Skin epidermis (tissue), 12 donors: Measurements from ENCODE around the gene PDE4A.

Experiments
- H3K27ac ChIP-seq, 21 experiments: fragments of 200-600 bp; sonication (generic) in 11 of 21; one replicate each; pipeline ENCODE4 v1.5.0; 2020; ENCODE audit warnings: mild to moderate bottlenecking in 3 of 21, inconsistent platforms in 2 of 21, moderate library complexity in 2 of 21
- H3K4me3 ChIP-seq, 7 experiments: fragments of 200-600 bp; sonication (generic) in 2 of 7; one replicate each; pipeline ENCODE4 v1.5.0; 2020; ENCODE audit warnings: inconsistent platforms in 2 of 7, mild to moderate bottlenecking in 2 of 7, moderate library complexity in 1 of 7

PDE4A gene

DNA sequence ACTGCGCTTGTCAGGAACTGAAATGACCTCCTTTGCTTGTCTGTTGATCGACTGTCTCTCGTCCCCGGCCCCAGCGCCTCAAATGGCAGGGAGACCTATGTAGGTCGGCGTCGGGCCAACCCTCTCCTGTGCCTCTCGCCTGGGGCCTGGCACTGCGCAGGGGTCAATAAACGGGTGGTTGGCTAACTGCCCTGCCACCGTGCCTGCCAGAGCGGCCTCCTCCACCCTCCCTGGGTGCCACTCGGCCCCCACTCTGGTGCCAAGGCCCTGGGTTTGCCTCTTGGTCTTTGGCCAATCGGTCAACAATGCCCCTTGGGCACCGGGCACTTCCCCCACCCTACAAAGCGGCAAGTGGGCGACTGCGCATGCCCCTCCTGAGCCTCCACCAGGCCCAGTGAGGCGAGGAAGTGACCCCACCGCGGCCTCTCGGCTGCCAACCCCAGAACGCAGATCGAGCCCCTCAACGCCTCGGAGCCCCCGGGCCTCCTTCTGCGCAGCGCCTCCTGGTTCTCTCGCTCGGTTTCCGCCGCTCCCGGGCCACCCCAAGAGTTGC, 81.7 kb downstream of the PDE4A start:
- peak overlapping the region; percentile 95 to 100 (median 98) for H3K27ac ChIP-seq

DNA sequence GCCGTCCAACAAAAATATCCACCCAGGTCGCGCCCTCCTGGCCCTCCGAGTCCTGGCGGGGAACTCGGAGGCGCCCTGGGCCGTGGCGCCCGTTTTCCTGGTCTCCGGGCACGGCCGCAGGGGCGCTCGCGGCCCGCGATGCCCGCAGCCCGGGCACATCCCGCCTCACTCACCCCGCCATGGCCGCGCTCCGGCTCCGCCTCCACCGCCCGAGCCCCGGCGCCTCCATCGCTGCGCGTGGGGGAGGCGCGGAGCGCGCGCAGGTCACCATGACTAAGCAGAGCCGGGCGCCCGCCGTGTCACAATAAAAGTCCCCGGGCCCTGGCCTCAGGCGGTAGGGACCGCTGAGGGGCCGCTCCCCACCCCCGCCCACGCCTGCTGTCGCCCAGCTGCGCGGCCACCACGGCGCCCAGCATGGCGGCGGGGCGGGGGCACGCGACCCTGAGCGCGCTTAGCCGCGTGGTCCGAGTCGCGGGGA, 82.2 kb downstream of the PDE4A start:
- peak overlapping the region; percentile 95 to 100 (median 98) for H3K27ac ChIP-seq
- peak overlapping the region; percentile 62 to 92 (median 87) for H3K4me3 ChIP-seq

More for the DNA sequence above, 81.7 kb downstream of the PDE4A start:
- peak overlapping the region; percentile 62 to 92 (median 87) for H3K4me3 ChIP-seq

DNA sequence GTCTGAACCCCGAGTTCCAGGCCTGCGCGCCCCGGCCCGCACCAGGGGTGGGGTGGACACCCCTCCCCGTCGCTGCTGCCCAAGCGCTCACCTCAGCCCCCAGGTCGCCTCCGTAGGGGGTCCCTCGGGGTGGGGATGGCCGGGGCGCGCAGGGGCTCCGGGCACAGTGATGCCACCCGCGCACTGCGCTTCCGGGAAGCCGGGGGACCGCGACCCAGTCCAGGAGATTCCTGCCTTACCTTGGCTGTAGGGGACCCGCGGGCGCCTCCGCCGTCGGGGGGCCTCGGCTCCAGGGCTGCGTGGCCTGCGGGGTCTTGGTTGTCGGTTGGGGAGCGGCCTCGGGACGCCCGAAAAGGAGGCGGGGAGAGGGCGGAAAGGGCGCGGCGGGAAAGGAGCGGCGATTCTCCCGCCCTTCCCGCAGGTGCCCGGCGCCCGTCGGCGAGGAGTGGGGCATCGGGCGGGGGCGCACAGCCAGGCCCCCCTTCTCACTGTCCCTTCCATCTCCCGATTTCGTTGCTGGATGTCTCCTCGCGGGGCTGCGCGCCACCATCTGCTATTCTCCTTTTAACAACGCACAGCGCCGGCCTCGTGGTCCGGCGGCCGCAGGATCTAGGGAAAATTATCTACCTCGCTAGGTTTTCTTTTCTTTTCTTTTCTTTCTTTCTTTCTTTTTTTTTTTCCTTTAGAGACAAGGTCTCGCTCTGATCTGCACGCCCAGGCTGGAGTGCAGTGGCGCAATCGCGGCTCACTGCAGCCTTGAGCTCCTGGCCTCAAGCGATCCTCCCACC, 82.9 kb downstream of the PDE4A start, which contains the start of gene KEAP1:
TSS of gene KEAP1 (minus strand) at position 355 of the 788 bp plus-strand sequence. CDS start 3,323 bp downstream, outside the sequence.
- H3K27ac ChIP-seq: peak within 1 kb of the TSS; percentile 95 to 100 (median 98)
- H3K4me3 ChIP-seq: peak within 1 kb of the TSS; percentile 62 to 92 (median 87)

DNA sequence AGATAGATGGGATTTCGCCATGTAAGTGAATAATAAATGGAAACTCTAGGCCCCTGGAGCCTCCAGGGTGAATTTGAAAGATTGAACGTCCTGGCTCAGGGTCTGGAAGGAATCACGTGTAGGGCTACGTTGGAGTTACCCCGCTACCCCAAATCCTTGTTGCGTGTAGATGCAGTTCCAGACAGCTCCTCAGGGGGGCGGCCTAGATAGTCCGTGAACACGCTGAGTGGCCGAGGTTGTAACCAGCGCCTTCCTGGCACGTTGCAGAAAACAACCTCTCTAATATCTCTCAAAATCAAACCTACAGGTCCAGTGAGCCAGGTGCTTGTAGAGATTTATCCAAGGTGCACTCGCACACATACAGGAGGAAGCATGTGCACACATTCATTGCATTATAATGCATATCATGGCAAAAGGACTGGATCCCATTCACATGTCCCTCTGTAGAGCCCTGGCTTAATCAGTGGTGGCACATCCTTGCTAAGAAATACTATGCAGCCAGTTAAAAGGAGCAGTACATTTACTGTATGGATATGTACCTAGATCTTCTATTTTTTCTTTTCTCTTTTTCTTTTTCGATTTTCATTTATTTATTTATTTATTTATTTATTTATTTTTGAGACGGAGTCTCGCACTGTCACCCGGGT, 85.4 kb downstream of the PDE4A start:
- H3K27ac ChIP-seq: no peak overlapping the region
- no peak overlapping the region for H3K4me3 ChIP-seq

DNA sequence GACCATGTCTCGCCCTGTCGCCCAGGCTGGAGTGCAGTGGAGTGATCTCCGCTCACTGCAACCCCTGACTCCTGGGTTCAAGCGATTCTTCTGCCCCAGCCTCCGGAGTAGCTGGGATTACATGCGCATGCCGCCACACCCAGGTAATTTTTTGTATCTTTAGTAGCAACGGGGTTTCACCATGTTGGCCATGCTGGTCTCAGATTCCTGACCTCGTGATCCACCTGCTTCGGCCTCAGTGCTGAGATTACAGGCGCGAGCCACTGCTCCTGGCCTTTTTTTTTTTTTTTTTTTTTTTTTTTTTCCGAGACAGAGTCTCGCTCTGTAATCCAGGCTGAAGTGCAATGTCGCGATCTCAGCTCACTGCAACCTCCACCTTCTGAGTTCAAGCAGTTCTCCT, 87.7 kb downstream of the PDE4A start:
- Histone ChIP-seq H3K4me3 (no peak overlapping the region), H3K27ac (no peak overlapping the region)

DNA sequence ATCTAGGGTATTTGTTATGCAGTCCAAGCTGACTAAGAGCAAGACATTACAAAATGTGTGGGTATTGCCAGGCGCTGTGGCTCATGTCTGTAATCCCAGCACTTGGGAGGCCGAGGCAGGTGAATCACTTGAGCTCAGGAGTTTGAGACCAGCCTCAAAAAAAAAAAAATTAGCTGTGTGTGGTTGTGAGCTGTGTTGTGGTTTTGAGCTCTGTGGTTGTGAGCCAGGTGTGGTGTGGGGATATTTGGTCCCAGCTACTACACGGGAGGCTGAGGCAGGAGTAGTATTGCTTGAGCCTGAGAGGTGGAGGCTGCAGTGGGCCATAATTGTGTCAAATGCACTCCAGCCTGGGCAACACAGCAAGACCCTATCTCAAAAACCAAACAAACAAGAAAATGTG, 88.4 kb downstream of the PDE4A start:
- Histone ChIP-seq H3K4me3 (no peak overlapping the region), H3K27ac (no peak overlapping the region)

DNA sequence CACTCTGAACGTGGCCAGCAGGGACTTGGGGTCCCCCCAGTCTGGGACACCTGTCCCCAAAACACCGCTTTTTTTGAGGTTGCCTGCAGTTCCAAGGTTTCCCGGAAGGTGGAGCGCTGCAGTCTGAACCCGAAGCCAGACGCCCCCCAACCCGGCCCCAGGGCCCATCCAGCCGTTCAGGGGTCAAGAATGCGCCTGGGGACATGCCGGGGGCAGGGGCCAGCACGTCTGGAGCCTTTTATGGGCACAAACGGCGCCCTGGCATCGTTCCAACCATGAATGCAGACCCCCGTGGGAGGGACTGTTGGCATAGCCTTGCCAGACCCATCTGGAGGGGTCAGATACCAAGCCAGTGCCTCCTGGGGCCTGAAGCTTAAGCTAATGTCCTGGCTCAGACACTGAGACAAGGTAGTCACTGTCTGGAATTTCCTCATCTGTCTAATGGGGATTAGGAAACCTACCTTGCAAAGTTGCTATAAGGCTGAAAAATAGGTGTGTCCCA, 90.0 kb downstream of the PDE4A start:
- no peak overlapping the region for H3K4me3 ChIP-seq
- H3K27ac ChIP-seq: peak overlapping the region in 8 of 21 experiments; percentile 16 to 70 (median 48)

DNA sequence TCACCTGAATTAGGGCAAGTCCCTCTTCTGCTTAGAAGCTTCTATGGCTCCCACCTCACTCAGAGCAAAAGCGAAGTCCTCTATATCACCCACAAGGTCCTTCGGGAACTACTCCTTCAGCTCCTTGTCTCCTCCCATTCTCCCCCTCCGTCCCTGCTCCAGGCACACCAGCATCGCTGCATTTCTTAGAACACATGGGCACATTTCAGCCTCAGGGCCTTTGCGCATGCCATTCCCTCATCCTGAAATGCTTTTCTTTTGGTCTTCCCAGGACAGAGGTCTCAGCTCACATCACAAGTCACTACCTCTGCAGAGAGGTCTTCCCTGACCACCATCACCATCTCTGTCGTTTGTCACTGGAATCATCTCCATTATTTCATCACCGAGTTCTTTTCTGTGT, 92.9 kb downstream of the PDE4A start:
- no peak overlapping the region for H3K4me3 ChIP-seq
- no peak overlapping the region for H3K27ac ChIP-seq

DNA sequence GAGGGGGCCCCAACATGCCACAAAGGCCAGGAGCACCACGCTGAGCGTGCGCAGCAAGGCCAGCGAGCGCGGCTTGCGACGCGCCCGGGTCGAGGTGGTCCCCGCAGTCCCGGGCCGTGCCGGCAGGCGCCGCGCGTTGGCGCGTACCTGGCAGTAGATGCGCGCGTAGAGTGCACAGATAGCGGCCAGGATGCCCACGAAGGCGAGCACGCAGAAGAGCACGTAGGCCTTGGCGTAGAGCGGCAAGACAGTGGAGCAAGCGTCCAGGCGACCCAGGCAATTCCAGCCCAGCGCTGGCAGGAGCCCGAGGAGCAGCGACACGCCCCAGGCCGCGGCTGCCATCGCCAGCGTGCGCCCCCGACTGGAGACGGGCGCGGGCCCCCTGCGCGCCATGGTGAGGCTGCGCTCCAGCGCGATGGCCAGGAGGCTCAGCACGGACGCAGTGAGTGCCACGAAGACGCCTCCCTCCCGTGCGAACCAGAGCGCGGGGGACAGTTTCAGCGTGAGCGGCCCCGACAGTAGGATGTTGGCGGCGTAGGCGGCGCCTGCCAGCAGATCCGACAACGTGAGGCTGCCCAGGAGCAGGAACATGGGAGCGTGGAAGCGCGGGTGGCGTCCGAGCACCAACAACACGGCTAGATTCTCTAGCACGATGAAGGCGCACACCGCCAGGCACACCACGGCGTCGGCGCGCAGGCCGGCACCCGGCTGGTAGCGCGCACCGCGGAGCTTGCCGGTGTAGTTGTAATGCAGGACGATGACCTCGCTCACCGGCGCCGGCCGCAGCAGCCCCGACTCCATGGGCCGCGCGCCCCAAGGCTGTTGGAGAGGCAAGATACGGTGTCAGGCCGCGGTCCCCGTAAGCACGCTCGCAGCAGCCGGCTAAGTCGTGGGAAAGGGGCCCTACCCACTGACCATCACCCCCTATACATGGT, 94.1 kb downstream of the PDE4A start:
- H3K27ac ChIP-seq: no peak overlapping the region
- peak overlapping the region in 2 of 7 experiments; percentile 5 to 60 for H3K4me3 ChIP-seq

DNA sequence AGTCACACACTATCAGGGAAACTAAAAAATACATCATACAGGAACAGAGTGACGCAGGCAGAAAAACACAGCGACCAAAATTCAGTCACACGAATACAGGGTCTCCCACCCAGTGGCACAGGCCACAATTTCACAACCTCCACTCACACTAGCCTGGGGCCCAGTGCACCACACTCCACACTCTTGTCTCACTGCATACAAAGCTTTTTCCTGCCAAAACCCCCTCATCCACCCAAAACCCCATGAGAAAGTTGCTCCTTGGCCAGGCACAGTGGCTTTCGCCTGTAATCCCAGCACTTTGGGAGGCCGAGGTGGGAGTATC, 95.7 kb downstream of the PDE4A start:
- Histone ChIP-seq H3K4me3 (peak overlapping the region; percentile 17 to 64 (median 45)), H3K27ac (peak overlapping the region in 13 of 21 experiments; percentile 40 to 91 (median 81))

DNA sequence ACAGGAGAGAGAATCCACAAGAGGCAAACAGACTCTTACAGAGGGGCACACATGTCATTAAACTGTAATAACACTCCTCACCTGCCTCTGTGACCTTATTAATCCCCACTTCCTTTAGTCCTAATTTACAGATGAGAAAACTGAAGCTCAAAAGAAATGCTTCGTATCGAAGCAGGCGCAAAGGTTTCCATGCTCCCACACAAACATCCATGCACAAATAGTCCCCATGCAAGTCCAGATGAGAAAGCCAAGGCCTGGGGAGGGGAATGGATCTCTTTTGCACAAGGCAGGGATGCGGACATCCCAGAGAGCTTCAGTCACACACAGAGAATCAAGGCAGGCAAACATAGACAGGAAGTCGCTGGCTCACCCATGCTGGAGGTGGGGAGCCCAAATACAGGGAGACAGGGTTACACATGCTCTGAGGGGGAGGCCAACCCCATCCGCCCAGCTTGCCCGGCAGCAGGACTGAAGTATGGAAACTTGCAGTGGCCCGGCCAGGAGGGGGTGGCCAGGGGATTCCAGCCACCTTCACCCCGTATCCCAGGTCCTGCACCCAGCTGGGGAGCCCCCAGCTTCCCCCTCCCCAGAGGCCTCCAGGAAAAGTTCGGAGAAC, 96.4 kb downstream of the PDE4A start:
- peak overlapping the region; percentile 42 to 64 (median 53) for H3K4me3 ChIP-seq
- peak overlapping the region; percentile 19 to 91 (median 76) for H3K27ac ChIP-seq

DNA sequence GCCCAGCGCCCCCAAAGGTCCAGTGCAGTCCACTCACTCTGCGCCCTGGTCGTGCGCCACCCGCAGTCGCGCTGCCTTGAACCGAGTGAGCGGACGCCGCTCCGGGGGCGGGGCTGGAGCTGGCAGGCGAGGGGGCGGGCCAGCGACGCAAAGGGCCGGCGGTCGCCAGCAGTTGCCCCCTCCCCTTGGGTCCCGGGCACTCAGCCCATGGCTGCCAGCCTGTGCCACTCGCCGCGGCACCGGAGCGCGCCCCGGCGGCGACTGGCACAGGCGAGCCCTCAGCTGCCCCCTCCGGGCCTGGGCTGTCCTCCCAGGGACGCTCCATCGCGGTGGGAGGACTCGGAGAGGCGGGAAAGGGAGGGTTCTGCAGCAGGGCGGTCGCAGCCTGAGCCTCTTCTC, 97.0 kb downstream of the PDE4A start, which contains the start of gene S1PR5:
TSS of gene S1PR5 (minus strand) at position 87 of the 399 bp plus-strand sequence. CDS start 2,436 bp downstream, outside the sequence.
- H3K4me3 ChIP-seq: peak within 1 kb of the TSS; percentile 42 to 64 (median 53)
- H3K27ac ChIP-seq: peak within 1 kb of the TSS; percentile 40 to 91 (median 76)

DNA sequence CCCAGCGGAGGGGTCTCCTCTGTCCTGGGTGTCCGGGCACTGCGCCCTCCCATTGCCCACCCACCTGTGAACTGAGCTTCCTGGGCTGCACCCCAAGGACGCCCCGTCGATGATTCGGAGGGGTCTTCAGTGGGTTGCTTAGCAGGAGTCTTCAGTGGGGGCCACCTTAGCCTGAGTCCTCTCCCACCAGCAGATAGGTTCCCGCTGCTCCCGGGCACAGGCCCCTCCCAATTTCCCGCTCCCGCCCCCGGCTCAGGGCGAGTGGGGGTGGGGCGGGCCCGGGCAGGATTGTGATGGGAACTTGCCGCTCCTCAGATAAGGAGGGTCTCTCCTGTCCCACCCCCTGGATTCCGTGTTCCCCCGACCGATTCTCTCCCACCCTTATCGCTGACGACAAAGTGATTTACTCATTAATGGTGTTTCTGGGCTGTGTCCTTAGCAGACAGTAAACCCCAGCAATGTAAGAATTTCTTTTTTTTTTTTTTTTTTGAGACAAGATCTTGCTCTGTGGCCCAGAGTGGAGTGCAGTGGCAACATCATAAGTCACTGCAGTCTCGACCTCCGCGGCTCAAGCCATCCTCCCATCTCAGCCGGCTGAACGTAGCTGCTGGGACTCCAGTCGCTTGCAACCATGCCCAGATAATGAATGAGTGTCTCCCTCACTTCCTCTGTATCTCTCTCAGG, 97.6 kb downstream of the PDE4A start:
- H3K4me3 ChIP-seq: peak overlapping the region; percentile 42 to 64 (median 53)
- peak overlapping the region; percentile 27 to 91 (median 76) for H3K27ac ChIP-seq

DNA sequence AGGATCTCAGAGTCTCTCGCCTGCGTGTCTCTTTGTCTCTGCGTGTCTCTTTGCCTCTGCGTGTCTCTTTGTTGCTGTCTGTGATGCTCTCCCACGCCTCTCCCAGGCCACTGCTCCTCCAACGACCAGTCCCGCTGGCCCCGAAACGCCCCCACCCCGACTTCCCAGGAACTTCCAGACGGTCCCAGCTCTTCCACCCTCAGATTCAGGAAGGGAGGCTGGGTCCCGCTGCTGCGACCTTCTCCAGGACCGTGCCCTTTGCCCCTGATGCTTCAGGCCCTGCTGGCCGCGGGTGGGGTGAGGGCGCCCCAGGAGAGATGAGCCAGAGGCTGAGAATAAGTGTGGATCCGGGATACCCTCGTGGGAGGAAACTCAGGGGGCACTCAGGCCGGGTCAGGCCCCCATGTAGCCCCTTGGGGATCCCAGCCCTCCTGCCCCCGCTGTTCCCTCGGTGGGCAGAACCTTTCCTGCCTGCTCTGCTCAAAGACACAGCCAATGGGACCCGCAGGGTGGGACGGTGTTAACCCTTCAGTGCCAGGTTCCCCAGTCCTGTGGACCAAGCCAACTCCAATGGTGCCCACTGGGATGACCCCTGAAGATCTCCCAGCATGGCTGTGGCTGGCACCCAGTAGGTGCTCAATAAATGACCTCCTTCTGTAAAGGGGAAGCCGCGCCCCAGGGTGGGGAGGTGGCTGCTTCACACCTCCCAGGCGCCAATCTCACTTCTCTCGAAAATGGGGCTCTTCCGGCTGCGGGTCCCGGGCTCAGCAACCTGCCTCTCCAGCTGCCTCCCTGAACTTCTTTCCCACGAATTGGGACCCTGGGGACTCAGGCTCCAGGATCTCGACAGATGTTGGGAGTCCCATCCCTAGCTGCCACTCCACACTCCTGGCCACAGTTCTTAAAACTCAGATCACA, 98.4 kb downstream of the PDE4A start:
- peak overlapping the region in 1 of 7 experiments; percentile 44 for H3K4me3 ChIP-seq
- peak overlapping the region in 17 of 21 experiments; percentile 11 to 91 (median 80) for H3K27ac ChIP-seq
